Measurements from ENCODE around the gene IFI27L2.

GRCh38 chr14:94175747-94176146, 46.3 kb upstream of the IFI27L2 start:
- TF ChIP-seq CTCF (IDR thresholded peaks at IDR 0.05) = no peak
- no peak for TF ChIP-seq POLR2A (IDR thresholded peaks at IDR 0.05)
